ENCODE results near the gene FARP1. TPM values are rescaled to one million over a fixed set of nuclear protein-coding genes. Genes with fewer than 3 reads are reported as not detected.
A peak's percentile ranks its signal among the peaks of the same experiment; 100 is the strongest.

Gene FARP1
- total and polyA plus RNA-seq, 2 of the 13 experiments (the other 11 are each of a cell fraction or from before 2014, with no cell fraction given): 70.6 to 126 TPM

DNA sequence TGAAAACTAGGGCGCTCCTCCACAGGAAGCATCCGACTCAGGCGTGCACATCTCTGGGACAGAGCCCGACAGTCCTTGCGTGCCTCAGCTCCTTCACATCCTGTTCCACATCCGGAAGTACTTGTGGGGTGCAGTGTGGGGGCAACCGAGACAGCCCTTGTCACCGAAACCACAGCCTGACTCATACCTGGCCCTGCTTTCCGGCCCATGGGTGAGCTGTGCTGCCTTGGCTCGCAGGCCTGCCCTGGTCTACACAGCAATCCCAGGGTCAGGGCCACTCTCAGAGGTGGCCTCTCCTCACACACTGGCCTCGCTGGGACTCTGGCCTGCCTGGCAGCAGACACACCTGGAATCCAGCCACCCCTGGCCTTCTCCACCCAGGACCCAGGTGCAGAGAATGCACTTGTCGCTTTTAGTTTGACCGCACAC is 333.7 kb downstream of the FARP1 start (continued):
- TF ChIP-seq, protein P1, sequence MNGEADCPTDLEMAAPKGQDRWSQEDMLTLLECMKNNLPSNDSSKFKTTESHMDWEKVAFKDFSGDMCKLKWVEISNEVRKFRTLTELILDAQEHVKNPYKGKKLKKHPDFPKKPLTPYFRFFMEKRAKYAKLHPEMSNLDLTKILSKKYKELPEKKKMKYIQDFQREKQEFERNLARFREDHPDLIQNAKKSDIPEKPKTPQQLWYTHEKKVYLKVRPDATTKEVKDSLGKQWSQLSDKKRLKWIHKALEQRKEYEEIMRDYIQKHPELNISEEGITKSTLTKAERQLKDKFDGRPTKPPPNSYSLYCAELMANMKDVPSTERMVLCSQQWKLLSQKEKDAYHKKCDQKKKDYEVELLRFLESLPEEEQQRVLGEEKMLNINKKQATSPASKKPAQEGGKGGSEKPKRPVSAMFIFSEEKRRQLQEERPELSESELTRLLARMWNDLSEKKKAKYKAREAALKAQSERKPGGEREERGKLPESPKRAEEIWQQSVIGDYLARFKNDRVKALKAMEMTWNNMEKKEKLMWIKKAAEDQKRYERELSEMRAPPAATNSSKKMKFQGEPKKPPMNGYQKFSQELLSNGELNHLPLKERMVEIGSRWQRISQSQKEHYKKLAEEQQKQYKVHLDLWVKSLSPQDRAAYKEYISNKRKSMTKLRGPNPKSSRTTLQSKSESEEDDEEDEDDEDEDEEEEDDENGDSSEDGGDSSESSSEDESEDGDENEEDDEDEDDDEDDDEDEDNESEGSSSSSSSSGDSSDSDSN (CRISPR knock-in tag; IDR thresholded peaks at IDR 0.05): 0 out of 2 replicates have a peak, but pooled peaks have one; percentile 14
- TF ChIP-seq, protein P2, sequence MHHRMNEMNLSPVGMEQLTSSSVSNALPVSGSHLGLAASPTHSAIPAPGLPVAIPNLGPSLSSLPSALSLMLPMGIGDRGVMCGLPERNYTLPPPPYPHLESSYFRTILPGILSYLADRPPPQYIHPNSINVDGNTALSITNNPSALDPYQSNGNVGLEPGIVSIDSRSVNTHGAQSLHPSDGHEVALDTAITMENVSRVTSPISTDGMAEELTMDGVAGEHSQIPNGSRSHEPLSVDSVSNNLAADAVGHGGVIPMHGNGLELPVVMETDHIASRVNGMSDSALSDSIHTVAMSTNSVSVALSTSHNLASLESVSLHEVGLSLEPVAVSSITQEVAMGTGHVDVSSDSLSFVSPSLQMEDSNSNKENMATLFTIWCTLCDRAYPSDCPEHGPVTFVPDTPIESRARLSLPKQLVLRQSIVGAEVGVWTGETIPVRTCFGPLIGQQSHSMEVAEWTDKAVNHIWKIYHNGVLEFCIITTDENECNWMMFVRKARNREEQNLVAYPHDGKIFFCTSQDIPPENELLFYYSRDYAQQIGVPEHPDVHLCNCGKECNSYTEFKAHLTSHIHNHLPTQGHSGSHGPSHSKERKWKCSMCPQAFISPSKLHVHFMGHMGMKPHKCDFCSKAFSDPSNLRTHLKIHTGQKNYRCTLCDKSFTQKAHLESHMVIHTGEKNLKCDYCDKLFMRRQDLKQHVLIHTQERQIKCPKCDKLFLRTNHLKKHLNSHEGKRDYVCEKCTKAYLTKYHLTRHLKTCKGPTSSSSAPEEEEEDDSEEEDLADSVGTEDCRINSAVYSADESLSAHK (CRISPR knock-in tag; IDR thresholded peaks at IDR 0.05; ENCODE audit: borderline replicate concordance): no peak
- TF ChIP-seq ZNF251 (CRISPR knock-in tag; IDR thresholded peaks at IDR 0.05): no peak
- TF ChIP-seq, protein P3, sequence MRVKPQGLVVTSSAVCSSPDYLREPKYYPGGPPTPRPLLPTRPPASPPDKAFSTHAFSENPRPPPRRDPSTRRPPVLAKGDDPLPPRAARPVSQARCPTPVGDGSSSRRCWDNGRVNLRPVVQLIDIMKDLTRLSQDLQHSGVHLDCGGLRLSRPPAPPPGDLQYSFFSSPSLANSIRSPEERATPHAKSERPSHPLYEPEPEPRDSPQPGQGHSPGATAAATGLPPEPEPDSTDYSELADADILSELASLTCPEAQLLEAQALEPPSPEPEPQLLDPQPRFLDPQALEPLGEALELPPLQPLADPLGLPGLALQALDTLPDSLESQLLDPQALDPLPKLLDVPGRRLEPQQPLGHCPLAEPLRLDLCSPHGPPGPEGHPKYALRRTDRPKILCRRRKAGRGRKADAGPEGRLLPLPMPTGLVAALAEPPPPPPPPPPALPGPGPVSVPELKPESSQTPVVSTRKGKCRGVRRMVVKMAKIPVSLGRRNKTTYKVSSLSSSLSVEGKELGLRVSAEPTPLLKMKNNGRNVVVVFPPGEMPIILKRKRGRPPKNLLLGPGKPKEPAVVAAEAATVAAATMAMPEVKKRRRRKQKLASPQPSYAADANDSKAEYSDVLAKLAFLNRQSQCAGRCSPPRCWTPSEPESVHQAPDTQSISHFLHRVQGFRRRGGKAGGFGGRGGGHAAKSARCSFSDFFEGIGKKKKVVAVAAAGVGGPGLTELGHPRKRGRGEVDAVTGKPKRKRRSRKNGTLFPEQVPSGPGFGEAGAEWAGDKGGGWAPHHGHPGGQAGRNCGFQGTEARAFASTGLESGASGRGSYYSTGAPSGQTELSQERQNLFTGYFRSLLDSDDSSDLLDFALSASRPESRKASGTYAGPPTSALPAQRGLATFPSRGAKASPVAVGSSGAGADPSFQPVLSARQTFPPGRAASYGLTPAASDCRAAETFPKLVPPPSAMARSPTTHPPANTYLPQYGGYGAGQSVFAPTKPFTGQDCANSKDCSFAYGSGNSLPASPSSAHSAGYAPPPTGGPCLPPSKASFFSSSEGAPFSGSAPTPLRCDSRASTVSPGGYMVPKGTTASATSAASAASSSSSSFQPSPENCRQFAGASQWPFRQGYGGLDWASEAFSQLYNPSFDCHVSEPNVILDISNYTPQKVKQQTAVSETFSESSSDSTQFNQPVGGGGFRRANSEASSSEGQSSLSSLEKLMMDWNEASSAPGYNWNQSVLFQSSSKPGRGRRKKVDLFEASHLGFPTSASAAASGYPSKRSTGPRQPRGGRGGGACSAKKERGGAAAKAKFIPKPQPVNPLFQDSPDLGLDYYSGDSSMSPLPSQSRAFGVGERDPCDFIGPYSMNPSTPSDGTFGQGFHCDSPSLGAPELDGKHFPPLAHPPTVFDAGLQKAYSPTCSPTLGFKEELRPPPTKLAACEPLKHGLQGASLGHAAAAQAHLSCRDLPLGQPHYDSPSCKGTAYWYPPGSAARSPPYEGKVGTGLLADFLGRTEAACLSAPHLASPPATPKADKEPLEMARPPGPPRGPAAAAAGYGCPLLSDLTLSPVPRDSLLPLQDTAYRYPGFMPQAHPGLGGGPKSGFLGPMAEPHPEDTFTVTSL (CRISPR knock-in tag; IDR thresholded peaks at IDR 0.05; ENCODE audit: borderline replicate concordance): no peak
- TF ChIP-seq, protein P4, sequence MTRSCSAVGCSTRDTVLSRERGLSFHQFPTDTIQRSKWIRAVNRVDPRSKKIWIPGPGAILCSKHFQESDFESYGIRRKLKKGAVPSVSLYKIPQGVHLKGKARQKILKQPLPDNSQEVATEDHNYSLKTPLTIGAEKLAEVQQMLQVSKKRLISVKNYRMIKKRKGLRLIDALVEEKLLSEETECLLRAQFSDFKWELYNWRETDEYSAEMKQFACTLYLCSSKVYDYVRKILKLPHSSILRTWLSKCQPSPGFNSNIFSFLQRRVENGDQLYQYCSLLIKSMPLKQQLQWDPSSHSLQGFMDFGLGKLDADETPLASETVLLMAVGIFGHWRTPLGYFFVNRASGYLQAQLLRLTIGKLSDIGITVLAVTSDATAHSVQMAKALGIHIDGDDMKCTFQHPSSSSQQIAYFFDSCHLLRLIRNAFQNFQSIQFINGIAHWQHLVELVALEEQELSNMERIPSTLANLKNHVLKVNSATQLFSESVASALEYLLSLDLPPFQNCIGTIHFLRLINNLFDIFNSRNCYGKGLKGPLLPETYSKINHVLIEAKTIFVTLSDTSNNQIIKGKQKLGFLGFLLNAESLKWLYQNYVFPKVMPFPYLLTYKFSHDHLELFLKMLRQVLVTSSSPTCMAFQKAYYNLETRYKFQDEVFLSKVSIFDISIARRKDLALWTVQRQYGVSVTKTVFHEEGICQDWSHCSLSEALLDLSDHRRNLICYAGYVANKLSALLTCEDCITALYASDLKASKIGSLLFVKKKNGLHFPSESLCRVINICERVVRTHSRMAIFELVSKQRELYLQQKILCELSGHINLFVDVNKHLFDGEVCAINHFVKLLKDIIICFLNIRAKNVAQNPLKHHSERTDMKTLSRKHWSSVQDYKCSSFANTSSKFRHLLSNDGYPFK (CRISPR knock-in tag; IDR thresholded peaks at IDR 0.05; ENCODE audit: borderline replicate concordance): no peak
- peak; percentile 25; the same call in 1 of the 2 replicates for TF ChIP-seq MYC (CRISPR knock-in tag; IDR thresholded peaks at IDR 0.05; ENCODE audit: borderline replicate concordance)
- TF ChIP-seq, protein P5, sequence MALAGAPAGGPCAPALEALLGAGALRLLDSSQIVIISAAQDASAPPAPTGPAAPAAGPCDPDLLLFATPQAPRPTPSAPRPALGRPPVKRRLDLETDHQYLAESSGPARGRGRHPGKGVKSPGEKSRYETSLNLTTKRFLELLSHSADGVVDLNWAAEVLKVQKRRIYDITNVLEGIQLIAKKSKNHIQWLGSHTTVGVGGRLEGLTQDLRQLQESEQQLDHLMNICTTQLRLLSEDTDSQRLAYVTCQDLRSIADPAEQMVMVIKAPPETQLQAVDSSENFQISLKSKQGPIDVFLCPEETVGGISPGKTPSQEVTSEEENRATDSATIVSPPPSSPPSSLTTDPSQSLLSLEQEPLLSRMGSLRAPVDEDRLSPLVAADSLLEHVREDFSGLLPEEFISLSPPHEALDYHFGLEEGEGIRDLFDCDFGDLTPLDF (CRISPR knock-in tag; IDR thresholded peaks at IDR 0.05): no peak
- TF ChIP-seq ETV5 (CRISPR knock-in tag; IDR thresholded peaks at IDR 0.05; ENCODE audit: borderline replicate concordance): peak; percentile 23; the same call in 1 of the 2 replicates
- TF ChIP-seq, protein P6, sequence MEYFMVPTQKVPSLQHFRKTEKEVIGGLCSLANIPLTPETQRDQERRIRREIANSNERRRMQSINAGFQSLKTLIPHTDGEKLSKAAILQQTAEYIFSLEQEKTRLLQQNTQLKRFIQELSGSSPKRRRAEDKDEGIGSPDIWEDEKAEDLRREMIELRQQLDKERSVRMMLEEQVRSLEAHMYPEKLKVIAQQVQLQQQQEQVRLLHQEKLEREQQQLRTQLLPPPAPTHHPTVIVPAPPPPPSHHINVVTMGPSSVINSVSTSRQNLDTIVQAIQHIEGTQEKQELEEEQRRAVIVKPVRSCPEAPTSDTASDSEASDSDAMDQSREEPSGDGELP (IDR thresholded peaks at IDR 0.05; ENCODE audit: borderline replicate concordance, low read depth): no peak
- no peak for TF ChIP-seq THAP11 (CRISPR knock-in tag; IDR thresholded peaks at IDR 0.05)

Measured in HepG2 (cell line).